Measurements from ENCODE around the gene GLOD4. TPM values are rescaled to one million over a fixed set of nuclear protein-coding genes. Genes with fewer than 3 reads are reported as not detected.

GLOD4 gene
- total RNA-seq, 1 experiment from 2014 or later: 33.8 TPM

- intact Hi-C loops (cut with micrococcal nuclease): no loop called here
- TF ChIP-seq EZH2 (IDR thresholded peaks at IDR 0.05; ENCODE audit: low read length, unreplicated experiment) (no peak), EZH2phosphoT487 (IDR thresholded peaks at IDR 0.05; ENCODE audit: borderline replicate concordance, low read length) (no peak), CTCF (conservative IDR thresholded peaks at IDR 0.05; ENCODE audit: low read depth, low read length) (no peak)
- Histone ChIP-seq H3F3A (ENCODE audit: low read length, unreplicated experiment) (no peaks in the 10 kb centered on the region), H3K79me2 (ENCODE audit: low read length) (no peaks in the 10 kb centered on the region), H3K9me2 (replicated peaks; ENCODE audit: low read length) (no peaks in the 10 kb centered on the region), H3K4me2 (ENCODE audit: low read length) (no peak overlapping the region), H3K27ac (ENCODE audit: low read length) (no peak overlapping the region), H3K9ac (ENCODE audit: low read length) (no peak overlapping the region), H3K9me3 (ENCODE audit: low read length) (no peaks in the 10 kb centered on the region), H2AFZ (ENCODE audit: low read length) (no peak overlapping the region), H4K20me1 (ENCODE audit: low read length) (no peaks in the 10 kb centered on the region), H3K4me3 (ENCODE audit: low read length) (no peak overlapping the region), H3K4me1 (ENCODE audit: insufficient read depth, low read length) (no peaks in the 10 kb centered on the region), H3K36me3 (ENCODE audit: low read depth, low read length) (no peaks in the 10 kb centered on the region), H3K27me3 (ENCODE audit: low read length) (no peaks in the 10 kb centered on the region)
- ChIA-PET CTCF (no interaction called here), POLR2A (ENCODE audit: unreplicated experiment) (no interaction called here)
- ATAC-seq: no peak
- no TSS peak for BruUV-seq (replicated peaks)
- no peak for DNase-seq
Observed at GRCh38 chr17:824378-824777, 42.3 kb upstream of the GLOD4 start.

GRCh38 chr17:823501-823902, 41.4 kb upstream of the GLOD4 start:
- ATAC-seq (no peak), DNase-seq (no peak)
- no peaks in the 10 kb centered on the region for H3F3A ChIP-seq (ENCODE audit: low read length, unreplicated experiment)
- H3K27ac ChIP-seq (ENCODE audit: low read length): no peak overlapping the region
- H3K9me2 ChIP-seq (replicated peaks; ENCODE audit: low read length): no peaks in the 10 kb centered on the region
- BruUV-seq (replicated peaks): no TSS peak
- H3K27me3 ChIP-seq (ENCODE audit: low read length): no peaks in the 10 kb centered on the region
- no peak overlapping the region for H3K4me3 ChIP-seq (ENCODE audit: low read length)
- H3K4me1 ChIP-seq (ENCODE audit: insufficient read depth, low read length): no peaks in the 10 kb centered on the region
- H3K4me2 ChIP-seq (ENCODE audit: low read length): no peak overlapping the region
- no peaks in the 10 kb centered on the region for H4K20me1 ChIP-seq (ENCODE audit: low read length)
- H2AFZ ChIP-seq (ENCODE audit: low read length): no peak overlapping the region
- H3K9ac ChIP-seq (ENCODE audit: low read length): no peak overlapping the region
- H3K79me2 ChIP-seq (ENCODE audit: low read length): no peaks in the 10 kb centered on the region
- intact Hi-C loops (cut with micrococcal nuclease): no loop called here
- no peaks in the 10 kb centered on the region for H3K9me3 ChIP-seq (ENCODE audit: low read length)
- CTCF ChIA-PET: no interaction called here
- TF ChIP-seq CTCF (conservative IDR thresholded peaks at IDR 0.05; ENCODE audit: low read depth, low read length) (no peak), EZH2phosphoT487 (IDR thresholded peaks at IDR 0.05; ENCODE audit: borderline replicate concordance, low read length) (no peak), EZH2 (IDR thresholded peaks at IDR 0.05; ENCODE audit: low read length, unreplicated experiment) (no peak)
- H3K36me3 ChIP-seq (ENCODE audit: low read depth, low read length): no peaks in the 10 kb centered on the region
- POLR2A ChIA-PET (ENCODE audit: unreplicated experiment): no interaction called here

- ChIA-PET POLR2A (ENCODE audit: unreplicated experiment) (interaction anchor here (0.6 kb wide), 2 partner anchors 81 to 149 kb away, joined by 4 to 7 read pairs; no protein-coding TSS in a partner anchor), CTCF (no interaction called here)
- Histone ChIP-seq H3K4me3 (ENCODE audit: low read length) (no peak overlapping the region), H3K79me2 (ENCODE audit: low read length) (no peaks in the 10 kb centered on the region), H3K4me1 (ENCODE audit: insufficient read depth, low read length) (no peaks in the 10 kb centered on the region), H4K20me1 (ENCODE audit: low read length) (no peaks in the 10 kb centered on the region), H3K27me3 (ENCODE audit: low read length) (no peaks in the 10 kb centered on the region), H3K36me3 (ENCODE audit: low read depth, low read length) (no peaks in the 10 kb centered on the region), H3K9me2 (replicated peaks; ENCODE audit: low read length) (no peaks in the 10 kb centered on the region), H3K9me3 (ENCODE audit: low read length) (no peaks in the 10 kb centered on the region), H2AFZ (ENCODE audit: low read length) (no peak overlapping the region), H3F3A (ENCODE audit: low read length, unreplicated experiment) (no peaks in the 10 kb centered on the region), H3K4me2 (ENCODE audit: low read length) (no peak overlapping the region), H3K27ac (ENCODE audit: low read length) (no peak overlapping the region), H3K9ac (ENCODE audit: low read length) (no peak overlapping the region)
- intact Hi-C loops (cut with micrococcal nuclease): no loop called here
- no TSS peak for BruUV-seq (replicated peaks)
- TF ChIP-seq EZH2 (IDR thresholded peaks at IDR 0.05; ENCODE audit: low read length, unreplicated experiment) (no peak), CTCF (conservative IDR thresholded peaks at IDR 0.05; ENCODE audit: low read depth, low read length) (no peak), EZH2phosphoT487 (IDR thresholded peaks at IDR 0.05; ENCODE audit: borderline replicate concordance, low read length) (no peak)
- DNase-seq (no peak), ATAC-seq (no peak)
Observed at GRCh38 chr17:819251-819650, 37.2 kb upstream of the GLOD4 start.
